ENCODE data around the gene SDR42E2.

DNA sequence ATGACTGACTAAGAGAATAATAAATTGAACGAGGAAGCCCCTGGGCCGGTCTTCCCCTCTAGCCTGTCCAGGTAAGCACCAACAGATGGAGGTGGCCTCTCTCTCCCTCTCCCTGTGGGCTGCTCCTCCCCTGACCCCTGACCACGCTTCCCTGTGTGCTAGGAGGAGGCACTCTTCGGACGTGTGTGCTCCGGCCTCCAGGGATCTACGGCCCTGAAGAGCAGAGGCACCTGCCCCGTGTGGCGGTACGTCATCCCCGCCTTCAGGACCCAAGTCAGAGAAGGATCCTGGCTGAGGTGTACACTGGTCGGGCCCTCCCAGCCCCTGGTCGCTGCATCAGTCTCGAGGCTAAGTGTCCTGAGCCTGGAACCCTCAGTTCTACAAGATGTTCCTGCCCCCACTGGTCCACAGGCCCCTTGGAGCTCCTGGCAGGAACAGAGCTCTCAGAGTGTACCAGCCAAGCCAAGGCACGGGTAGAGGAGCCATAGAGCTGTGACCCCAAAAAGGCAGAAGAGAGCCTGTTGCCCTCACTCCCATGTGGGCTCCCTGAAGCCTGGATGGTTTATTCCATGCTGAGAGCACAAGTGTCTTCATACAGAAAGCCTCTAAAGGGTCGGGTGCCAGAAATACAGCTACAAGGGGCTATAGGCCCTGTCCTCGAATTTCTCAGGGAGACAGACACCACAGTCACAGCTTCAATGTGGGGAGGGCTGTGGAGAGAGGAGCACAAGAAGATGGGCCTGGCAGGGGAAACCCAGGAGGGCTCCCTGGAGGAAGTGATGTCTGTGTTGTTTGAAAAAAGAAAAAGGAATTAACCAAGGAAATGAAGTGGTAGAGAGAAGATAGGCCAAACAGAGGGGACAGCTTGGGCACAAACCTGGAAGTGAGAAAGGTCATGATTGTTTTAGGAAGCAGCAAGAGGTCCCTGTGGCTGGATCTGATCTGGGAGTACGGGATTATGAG, 15.9 kb downstream of the SDR42E2 start:
- TF ChIP-seq, protein P1, sequence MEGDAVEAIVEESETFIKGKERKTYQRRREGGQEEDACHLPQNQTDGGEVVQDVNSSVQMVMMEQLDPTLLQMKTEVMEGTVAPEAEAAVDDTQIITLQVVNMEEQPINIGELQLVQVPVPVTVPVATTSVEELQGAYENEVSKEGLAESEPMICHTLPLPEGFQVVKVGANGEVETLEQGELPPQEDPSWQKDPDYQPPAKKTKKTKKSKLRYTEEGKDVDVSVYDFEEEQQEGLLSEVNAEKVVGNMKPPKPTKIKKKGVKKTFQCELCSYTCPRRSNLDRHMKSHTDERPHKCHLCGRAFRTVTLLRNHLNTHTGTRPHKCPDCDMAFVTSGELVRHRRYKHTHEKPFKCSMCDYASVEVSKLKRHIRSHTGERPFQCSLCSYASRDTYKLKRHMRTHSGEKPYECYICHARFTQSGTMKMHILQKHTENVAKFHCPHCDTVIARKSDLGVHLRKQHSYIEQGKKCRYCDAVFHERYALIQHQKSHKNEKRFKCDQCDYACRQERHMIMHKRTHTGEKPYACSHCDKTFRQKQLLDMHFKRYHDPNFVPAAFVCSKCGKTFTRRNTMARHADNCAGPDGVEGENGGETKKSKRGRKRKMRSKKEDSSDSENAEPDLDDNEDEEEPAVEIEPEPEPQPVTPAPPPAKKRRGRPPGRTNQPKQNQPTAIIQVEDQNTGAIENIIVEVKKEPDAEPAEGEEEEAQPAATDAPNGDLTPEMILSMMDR (IDR thresholded peaks at IDR 0.05; ENCODE audit: low read depth, low read length, poor library complexity, severe bottlenecking), result no peak
- TF ChIP-seq EZH2phosphoT487 (IDR thresholded peaks at IDR 0.05; ENCODE audit: borderline replicate concordance, low read length), result no peak

Measured in DOHH2 (cell line).